Activated CD4-positive, alpha-beta T cell treated with anti-CD3 and anti-CD28 coated beads for 24 hours (primary cell): ENCODE data around the gene FAM209A.
"Not testable (repeated sequence)": the region's sequence is repeated elsewhere in the genome, so short reads cannot be mapped to it uniquely, and the experiment has no call there.

Source experiments
- DNase-seq, 2 donors: peaks; one replicate each; pipeline ENCODE4 v3.0.0-alpha.2; 2020; ENCODE audit warnings: low read depth in 2 of 2

Gene FAM209A

DNA sequence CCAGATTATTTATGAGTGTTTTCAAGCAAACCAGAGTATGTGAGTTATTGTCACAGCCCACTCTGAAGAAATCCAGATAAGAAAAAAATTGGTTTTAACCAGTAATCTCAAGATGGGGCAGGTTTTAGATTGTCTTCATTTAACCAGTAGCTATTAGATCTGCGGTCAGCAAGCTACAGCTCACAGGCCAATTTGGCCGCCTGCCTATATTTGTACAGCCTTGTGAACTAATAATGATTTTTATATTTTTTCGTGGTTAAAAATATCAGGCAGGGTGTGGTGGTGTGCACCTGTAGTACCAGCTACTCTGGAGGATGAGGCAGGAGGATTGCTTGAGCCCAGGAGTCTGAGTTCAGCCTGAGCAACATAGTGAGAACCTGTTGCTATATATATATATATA is 13.5 kb downstream of the FAM209A start:
- DNase-seq = no peak

DNA sequence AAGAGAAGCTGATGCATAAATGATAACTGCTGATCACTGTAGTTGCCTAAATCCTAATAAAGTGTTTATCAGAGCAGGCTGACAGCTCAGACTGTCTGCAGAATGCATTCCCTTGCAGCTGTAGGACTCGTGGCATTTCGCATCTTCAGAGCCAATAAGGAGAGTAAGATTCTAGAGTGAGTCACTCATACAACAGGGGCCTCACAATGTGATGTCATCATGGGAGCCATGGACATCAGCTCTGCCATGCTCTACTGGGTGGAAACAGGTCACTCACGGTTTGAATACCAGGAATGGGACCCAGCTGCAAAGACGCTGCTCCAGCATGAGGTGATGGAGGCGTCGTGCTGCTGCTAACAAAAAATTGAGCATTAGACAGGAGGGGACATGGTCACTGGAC is 15.9 kb downstream of the FAM209A start:
- no peak for DNase-seq

DNA sequence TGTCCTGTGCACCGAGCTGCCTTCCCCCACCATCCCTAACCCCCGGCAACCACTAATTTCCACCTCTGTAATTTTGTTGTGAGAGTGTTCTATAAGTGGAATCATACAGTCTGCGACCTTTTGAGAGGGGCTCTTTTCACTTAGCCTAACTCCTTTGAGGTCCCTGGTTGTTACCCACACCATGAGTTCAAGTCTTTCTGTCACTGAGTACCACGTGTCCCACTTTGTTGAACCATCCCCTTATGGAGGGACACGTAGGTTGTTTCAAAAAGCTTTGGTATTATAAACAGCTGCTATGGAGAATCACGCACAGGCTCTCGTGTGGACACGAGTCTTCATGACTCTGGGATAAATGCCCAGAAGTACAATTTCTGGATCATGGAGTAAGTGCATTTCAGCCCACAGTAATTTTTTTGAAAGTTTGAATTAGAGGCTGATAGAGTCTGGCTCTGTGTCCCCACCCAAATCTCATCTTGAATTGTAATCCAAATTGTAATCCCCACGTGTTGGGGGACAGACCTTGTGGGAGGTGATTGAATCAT is 18.0 kb downstream of the FAM209A start:
- no peak for DNase-seq

GRCh38 chr20:56551571-56551970 is 27.0 kb downstream of the FAM209A start:
- DNase-seq = no peak

DNA sequence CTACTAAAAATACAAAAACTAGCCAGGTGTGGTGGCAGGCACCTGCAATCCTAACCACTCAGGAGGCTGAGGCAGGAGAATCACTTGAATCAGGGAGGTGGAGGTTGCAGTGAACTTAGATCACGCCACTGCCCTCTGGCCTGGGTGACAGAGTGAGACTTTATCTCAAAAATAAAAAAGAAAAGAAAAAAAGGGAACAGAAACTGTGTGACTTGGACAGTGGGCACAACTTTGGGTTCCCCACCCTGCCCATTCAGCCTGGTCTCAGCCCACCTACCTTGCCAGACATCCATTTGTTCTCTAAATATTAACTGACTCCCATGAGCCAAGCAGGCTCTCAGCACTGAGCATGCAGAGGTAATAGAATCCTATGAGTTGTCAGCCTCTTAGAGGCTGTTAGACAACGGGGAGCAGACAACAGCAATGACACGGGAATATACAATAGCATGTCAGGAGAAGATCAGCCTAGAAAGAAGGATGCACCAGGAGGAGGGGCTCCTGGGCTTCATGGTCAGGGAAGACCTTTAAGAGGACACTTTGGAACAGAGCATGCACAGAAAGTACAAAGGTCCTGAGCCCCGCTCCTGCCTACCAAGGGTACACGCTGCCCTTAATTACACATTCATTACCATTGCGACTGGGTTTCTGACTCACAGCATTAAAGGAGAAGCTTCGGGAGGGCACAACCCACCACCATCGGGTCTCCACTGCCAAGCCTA is 28.5 kb downstream of the FAM209A start:
- no peak for DNase-seq

GRCh38 chr20:56554869-56555268 is 30.3 kb downstream of the FAM209A start:
- peak in 1 of 2 donors; percentile 4 for DNase-seq

- DNase-seq = no peak
Measured at GRCh38 chr20:56558968-56559367, 34.4 kb downstream of the FAM209A start.

DNA sequence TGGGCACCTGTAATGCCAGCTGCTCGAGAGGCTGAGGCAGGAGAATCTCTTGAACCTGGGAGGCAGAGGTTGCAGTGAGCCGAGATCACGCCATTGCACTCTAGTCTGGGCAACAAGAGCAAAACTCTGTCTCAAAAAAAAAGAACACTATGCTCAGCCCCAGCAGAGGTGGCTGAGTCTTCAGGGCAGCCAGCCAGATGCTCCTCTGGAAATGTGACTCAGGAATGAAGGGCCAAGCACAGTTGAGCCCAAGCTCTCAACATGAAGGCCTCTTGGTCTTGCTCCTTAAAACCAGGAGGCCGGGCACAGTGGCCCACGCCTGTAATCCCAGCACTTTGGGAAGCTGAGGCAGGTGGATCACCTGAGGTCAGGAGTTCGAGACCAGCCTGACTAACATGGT is 40.0 kb downstream of the FAM209A start:
- not testable (repeated sequence) for DNase-seq

DNA sequence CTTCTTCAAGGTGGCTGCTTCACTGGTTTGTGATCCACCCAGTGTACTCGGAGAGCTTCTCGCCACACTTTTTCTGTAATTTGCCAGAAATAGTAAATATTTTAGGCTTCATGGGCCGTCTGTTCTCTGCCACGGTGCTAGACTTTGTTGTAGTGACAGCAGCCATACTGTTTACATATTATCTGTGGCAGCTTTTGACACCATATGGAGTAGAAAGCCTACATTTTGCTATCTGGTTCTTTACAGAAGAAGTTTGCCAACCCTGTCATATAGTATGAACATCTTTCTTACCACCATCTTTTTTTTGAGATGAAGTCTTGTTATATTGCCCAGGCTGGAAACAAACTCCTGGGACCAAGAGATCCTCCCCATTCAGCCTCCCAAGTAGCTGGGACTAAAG is 41.0 kb downstream of the FAM209A start:
- DNase-seq = no peak

- no peak for DNase-seq
Measured at GRCh38 chr20:56566621-56567020, 42.1 kb downstream of the FAM209A start.

DNA sequence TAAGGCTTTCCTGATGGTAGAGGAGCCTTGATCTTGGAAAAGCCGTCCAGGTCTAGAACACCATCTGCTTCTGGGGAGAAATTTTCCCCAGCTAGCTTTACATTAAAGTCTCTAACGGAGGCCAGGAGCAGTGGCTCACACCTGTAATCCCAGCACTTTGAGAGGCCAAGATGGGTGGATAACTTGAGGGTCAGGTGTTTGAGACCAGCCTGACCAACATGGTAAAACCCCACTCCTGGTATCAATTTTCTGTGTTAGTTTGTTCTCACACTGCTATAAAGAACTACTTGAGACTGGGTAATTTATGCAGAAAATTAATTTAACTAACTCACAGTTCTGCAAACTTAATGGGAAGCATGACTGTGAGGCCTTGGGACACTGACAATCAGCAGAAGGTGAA is 46.3 kb downstream of the FAM209A start:
- DNase-seq = no peak

DNA sequence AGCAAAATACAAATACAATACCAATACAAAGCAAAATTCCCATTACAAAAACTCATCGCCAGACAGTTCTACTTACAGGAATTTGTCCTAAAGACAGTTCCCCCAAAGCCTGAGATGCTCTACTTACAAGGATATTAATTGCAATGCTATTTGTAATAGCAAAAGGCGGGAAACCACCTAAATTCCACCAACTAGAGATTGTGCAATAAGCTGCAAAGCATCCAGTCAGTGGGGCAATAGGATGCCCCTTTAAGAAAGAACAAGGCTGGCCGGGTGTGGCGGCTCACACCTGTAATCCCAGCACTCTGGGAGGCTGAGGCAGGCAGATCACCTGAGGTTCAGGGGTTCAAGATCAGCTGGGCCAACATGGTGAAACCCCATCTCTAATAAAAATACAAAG is 47.6 kb downstream of the FAM209A start:
- DNase-seq = no peak

DNA sequence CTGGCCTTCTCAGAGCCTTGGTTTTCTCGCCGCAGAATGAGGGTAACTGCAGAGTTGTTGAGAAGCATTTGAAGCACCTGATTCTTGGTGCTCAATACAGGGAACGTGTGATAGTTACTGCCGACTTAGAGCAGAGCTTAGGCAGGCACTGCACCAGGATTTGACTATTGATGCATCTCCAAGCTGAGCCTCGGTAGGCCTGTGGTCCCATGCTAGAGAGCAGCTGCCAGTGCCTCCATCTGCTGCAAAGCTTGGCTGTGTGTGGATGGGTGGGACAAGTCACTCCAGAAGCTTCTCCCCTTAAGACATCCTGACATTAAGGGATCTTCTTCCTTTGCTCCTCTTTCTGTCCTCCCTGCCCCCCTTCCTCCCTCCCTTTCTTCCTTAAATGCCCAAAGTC is 49.4 kb downstream of the FAM209A start:
- no peak for DNase-seq

- DNase-seq = no peak
Measured at GRCh38 chr20:56574531-56575142, 50.1 kb downstream of the FAM209A start.

DNA sequence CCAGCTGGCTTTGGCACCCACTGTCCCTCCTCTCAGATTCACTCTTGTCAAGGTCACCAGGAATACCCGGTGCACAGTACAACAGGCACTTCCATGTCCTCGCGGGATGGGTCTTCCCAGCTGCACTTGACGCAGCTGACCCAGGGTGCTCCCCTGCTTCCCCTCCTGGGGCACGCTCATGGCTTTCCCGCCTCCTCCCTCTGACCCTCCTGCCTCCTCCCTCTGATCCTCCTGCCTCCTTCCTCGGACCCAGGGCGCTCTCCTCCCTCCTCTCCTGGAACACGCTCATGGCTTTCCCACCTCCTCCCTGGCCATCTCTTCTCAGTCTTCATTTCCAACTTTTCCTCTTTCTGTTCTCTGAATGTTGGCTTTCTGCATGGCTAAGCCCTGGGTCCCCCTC is 50.6 kb downstream of the FAM209A start:
- DNase-seq = no peak
